Loucy (cell line): ENCODE results near the gene AK2.

Experiments
- CTCF ChIP-seq: fragments of 200-600 bp; sonication (generic); conservative IDR thresholded peaks from 2 replicates; pipeline ENCODE4 v1.5.1; 2014; ENCODE audit warnings: mild to moderate bottlenecking, antibody characterized with exemption, low read length
- EZH2phosphoT487 ChIP-seq: fragments of 200-600 bp; IDR thresholded peaks from 2 replicates; pipeline ENCODE4 v1.6.1; 2018; ENCODE audit warnings: antibody characterized with exemption, mild to moderate bottlenecking, moderate library complexity, borderline replicate concordance

- TF ChIP-seq CTCF (no peak), EZH2phosphoT487 (no peak)
These were observed 52.6 kb downstream of the AK2 start for GRCh38 chr1:32984090-32984454.
